Measurements from ENCODE around the gene FAM135A.
"Not testable (repeated sequence)": the region's sequence is repeated elsewhere in the genome, so short reads cannot be mapped to it uniquely, and the experiment has no call there.

FAM135A gene

DNA sequence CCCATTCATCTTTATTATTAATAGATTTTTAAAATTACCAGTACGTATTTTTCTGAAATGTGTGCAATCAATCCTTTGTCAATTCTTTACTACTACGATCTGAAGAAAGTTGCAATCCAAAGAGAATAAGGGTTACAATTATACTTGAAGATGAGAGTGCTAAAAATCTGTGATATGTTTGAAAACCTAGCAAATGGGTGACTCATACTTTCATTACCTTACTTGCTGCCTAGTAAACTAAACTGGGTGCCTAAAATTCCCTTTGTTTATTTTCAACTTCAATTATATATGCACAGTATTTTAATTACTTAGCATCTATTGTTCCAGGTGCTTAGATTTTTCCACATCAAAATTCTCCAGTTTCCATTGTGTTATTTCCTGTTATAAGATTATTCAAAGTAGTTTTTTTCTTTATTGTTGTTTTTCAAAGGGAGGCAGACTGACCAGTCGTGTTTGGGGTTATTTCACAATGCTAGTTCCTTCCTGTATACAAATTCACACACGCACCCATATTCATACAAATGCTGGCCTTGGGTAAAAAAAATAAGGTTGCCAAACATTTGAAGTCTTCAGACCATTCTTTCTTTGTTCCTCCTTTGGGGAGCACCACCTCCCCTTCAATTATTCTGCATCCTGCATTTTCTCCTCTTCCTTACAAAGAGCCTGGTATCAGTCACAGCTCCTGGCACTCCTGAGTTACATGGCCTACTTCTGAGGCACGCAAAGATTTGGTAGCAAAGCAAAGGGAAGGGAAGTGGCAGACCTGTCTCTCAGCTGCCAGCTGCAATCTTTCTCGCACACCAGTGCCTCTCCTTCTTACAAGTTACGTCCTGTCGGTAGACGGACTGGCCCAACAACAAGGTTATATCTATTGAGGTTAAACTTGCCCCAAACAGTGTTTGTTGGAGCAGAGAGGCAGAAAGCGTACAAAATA is 16.2 kb upstream of the FAM135A start:
- DNase-seq (ENCODE audit: low read depth): no peak

DNA sequence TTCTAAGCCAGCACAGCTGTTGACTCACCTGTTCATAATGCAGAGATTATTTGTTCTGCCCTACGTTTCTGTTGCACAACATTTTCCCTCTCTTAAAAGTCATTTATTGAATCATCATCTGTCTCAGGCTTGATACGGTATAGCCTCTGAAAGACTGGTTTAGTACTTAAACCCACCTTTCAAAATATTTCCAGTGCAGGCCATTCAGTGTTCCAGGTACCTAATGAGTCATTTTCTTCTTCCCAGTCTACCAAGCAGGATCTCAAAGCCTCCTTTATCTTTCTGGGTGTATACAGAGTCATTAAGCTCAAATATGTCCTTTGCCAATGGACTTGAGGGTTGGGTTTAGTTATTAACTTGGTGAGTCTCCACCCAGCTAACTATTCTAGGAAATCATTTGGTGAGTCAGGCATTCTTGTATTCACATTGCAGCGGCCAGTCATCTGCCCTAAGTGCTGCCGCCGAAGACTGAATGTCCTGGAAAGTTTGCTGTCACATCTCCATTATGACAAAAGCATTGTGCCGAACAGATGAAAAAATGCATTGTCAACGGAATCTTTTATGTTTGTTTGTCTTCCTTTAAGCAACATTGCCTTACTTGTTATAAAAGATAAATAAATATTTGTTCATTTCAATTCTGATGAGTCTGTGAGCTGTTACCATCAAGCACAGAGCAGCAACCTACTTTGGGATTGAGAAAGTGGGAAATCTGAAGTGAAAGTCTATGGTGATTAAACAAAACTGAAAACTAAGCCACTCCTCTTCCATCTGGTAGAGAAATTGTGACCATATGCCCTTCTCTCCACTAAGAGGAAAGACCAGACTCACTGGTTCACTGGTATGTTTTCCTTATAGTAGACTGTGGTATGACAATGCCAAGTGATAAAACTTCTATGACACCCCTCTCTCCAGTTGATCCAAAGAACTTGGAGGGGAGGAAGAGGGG is 14.3 kb upstream of the FAM135A start:
- DNase-seq (ENCODE audit: low read depth): no peak

GRCh38 chr6:70404658-70405057 is 8.7 kb upstream of the FAM135A start:
- no peak for DNase-seq (ENCODE audit: low read depth)

DNA sequence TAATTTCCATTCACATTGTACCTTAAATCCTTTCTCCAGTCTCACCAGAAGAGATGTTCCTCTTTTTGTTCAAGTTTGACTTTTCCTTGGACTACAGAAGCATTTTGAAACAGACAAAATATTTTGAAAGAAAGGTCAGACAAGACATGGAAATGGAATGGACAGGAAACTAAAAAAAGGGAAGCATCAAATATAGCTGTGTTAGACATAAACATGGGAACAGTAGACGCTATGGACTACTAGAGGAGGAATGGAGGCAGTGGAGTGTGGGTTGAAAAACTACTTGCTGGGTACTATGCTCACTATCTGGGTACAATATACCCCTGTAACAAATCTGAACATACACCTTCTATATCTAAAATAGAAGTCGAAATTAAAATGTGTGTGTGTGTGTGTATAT is 4.1 kb upstream of the FAM135A start:
- DNase-seq (ENCODE audit: low read depth): no peak

DNA sequence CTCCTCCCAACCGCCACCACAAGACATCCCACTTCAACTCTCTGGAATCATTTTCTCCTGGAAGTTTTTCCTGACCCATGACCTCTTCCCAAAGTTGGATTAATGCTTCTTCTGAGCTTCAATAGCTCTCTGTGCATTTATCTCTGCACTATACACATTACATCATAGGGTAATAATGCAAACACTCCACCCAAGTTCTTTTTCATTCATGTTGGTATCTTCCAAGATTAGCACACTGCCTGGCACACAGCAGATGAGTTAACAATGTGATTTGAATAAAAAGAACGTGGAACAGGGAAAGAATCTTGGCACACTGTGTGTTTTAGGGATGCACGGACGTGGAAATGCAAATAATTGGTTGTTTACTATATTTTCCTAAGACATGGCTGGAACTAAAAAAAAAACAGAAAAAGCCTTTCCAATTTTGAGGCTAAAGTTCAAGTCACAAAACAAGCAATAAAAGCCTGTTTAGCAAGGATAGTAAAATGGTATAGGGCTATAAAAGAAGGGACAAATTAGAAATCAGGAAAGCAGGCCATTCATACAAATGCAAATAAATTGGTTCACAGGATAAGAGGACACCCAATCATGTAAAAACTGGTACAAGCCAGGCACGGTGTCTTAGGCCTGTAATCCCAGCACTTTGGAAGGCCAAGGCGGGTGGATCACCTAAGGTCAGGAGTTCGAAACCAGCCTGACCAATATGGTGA is 1.6 kb upstream of the FAM135A start:
- no peak for DNase-seq (ENCODE audit: low read depth)

DNA sequence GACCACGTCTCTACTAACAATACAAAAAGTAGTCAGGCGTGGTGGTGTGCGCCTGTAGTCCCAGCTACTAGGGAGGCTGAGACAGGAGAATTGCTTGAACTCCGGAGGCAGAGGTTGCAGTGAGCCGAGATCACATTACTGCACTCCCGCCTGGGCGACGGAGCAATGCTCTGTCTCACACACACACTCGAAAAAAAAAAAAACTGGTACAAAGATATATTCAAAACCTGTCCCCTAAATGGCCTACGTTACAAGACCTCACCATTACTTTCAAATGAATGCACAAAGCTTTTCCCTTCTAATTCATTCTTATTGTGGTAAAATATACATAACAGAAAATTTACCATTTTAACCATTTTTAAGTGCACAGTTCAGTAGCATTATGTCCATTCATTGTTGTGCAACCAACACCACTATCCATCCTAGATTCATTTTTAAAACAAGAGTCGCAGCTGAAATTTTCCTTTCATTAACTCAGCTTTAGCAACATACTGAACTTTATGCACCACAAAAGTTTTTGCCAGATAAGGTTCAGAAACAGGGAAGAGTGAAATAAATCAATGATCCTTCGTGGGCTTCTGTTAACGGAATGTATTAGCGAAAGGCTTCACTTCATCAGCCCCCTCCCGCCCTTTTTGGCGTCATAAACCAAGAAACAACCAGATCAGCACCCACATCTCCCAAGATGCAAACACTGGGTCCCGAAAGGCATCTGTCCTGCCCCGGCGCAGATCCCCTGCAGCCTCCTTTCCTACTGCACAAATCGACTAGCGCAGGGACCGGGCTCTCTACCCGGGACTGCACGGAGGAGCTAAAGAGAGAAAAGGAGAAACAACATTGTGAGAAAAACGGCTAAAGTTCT is 825 bp upstream of the FAM135A start:
- no peak for DNase-seq (ENCODE audit: low read depth)

- no peak for DNase-seq (ENCODE audit: low read depth)
Observed at GRCh38 chr6:70413992-70414494, 735 bp downstream of the FAM135A start.

DNA sequence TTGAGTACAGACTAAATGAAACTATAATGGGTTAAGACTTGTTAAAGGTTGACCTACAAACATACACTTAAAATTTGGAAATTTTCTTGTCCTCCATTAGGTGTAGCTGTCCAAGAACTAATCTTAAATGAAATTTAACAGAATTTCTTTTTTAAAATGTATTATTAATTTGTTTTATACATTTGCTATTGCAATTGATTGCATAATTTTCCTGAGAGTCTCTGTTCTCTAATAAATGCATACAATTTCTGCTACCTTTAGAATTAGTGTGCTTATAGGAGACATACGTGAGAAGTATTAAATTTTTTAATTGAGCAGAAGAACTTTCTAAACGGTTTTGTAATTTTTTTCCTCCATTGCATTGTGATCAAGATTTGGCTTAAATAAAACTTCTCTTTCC is 1.5 kb downstream of the FAM135A start:
- DNase-seq (ENCODE audit: low read depth): no peak

- no peak for DNase-seq (ENCODE audit: low read depth)
Observed at GRCh38 chr6:70415247-70415646, 1.9 kb downstream of the FAM135A start.

- no peak for DNase-seq (ENCODE audit: low read depth)
Observed at GRCh38 chr6:70415660-70416059, 2.4 kb downstream of the FAM135A start.

- no peak for DNase-seq (ENCODE audit: low read depth)
Observed at GRCh38 chr6:70421509-70421908, 8.2 kb downstream of the FAM135A start.

- DNase-seq (ENCODE audit: low read depth): no peak
Observed at GRCh38 chr6:70423189-70424134, 10.2 kb downstream of the FAM135A start.

- no peak for DNase-seq (ENCODE audit: low read depth)
Observed at GRCh38 chr6:70424291-70424690, 11.0 kb downstream of the FAM135A start.

DNA sequence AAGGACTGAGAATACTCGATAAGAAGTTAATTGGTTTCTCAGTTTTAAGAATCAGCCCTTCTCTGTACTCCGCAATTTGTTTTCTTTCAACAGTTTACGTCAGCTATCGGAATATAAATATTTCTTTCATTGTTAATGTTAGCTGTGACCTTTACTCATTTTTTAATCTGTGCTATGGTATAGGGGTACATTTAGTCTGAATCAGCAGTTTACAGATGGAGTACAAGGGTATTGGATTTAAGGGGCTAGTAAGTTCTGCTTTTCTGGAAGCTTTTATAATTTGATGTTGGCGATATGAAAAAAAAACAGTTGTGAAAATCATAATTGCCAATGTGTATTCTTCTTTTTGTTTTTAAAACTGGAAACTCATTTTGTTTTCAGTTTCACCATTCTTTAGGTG is 23.0 kb downstream of the FAM135A start:
- no peak for DNase-seq (ENCODE audit: low read depth)

DNA sequence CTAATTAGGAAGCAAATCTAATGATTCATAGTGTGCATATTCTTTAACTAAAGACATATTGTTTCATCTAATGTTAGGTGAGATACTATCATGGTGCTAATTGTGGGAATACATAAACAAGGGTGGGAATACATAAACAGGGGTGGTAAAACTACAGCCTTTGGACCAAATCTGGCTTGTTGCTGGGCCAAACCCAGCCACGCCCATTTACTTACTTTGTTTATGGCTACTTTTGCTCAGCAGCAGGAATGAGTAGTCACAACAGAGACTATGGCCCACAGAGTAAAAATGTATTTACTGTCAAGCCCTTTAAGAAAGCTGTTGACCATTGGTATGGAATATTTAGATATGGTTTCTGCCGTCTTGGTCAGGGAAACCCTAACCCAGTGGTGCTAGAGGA is 31.7 kb downstream of the FAM135A start:
- no peak for DNase-seq (ENCODE audit: low read depth)

- not testable (repeated sequence) for DNase-seq (ENCODE audit: low read depth)
Observed at GRCh38 chr6:70447343-70448070, 34.2 kb downstream of the FAM135A start.

GRCh38 chr6:70453899-70454298 is 40.6 kb downstream of the FAM135A start:
- not testable (repeated sequence) for DNase-seq (ENCODE audit: low read depth)

GRCh38 chr6:70456735-70457134 is 43.4 kb downstream of the FAM135A start:
- DNase-seq (ENCODE audit: low read depth): no peak

DNA sequence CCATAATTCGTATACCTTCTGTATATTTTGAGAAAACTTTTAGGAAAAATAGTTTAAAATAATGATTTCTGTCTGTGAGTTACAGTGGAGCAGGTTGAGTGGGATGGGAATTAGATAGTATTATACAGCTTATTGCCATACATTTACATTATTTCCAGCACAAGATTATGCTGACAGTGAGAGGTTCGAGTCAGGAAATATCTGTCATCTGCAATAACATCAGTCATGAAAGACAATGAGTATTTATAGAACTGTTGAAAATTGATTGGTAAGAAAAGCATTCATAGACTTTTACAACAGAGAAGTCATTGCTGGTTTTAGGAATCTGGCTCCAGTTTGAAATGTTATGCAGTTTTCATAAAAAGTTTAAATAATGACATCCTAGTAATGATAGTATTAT is 45.9 kb downstream of the FAM135A start:
- DNase-seq (ENCODE audit: low read depth): no peak

All from activated T-cell treated with anti-CD3 and anti-CD28 coated beads for 24 hours (primary cell).